ENCODE measurements around the gene YARS1.

YARS1 gene

GRCh38 chr1:32765570-32766327 is 51.4 kb downstream of the YARS1 start:
- no peak for DNase-seq (ENCODE audit: low read depth in 2 of 2, low spot score in 1 of 2)

GRCh38 chr1:32764826-32765569 is 52.2 kb downstream of the YARS1 start:
- no peak for DNase-seq (ENCODE audit: low read depth in 2 of 2, low spot score in 1 of 2)

GRCh38 chr1:32763221-32763620 is 53.9 kb downstream of the YARS1 start:
- DNase-seq (ENCODE audit: low read depth in 2 of 2, low spot score in 1 of 2) = no peak

- DNase-seq (ENCODE audit: low read depth in 2 of 2, low spot score in 1 of 2) = no peak
Measured at GRCh38 chr1:32761936-32762335, 55.2 kb downstream of the YARS1 start.

GRCh38 chr1:32761253-32761877 is 55.8 kb downstream of the YARS1 start:
- DNase-seq (ENCODE audit: low read depth in 2 of 2, low spot score in 1 of 2) = no peak

DNA sequence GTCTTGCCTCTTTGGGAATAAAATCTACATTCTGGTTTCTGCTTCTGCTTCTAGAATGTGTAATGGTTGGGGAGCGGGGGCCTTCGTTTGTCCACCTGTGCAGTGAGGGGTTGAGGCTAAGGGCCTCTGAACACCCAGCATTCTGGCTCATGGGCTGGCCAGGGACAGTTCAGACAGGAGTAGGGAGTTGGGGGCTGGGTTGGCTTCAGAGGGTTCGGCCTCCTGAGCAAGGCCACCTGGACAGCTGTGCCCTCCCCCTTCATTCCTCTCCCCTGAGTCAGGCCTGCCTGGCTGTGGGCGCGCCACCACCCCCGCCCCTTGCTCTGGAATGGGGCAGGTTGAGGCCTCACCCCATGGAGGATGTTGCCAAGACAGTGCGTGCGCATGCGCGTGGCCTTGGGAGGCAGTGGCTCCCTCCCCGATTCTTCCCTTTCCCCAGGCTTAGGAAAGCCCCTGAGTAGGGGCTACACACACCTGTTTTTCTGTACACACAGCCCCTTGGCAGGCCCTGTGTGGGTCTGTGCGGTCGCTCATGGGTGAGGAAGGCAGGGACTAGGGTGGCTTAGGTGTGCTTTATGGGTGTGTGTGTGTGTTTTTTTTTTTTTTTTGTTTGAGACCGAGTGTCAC is 57.0 kb downstream of the YARS1 start:
- no peak for DNase-seq (ENCODE audit: low read depth in 2 of 2, low spot score in 1 of 2)

GRCh38 chr1:32759521-32759981 is 57.6 kb downstream of the YARS1 start:
- no peak for DNase-seq (ENCODE audit: low read depth in 2 of 2, low spot score in 1 of 2)

DNA sequence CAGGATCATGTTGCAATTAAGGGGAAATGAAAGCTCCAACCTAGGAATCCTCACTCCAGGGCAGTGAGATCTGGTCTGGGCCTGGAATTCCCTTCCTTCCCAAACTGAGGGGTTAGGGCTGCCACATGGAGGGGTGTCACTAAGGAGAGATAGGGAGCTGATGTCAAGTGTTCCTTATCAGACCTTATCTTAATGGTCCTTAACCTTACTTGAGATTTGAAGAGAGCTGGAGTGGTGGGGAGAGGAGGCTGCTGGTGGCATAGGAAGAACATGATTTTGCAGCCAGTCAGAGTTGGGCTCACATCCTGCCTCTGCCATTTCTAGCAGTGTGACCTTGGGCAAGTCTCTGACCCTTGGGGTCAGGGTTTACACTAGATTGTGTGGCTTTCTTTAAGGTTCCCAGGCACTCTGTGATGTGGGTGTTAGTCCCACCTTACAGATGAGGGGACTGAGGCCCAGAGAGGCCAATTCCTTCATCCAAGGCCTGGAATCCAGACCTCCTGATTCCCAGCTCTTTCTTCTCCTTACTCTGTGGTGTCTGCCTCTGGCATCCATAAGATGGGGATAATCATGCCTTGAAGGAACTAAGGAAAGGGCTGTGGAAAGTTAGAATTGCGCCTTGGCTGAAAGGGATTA is 58.2 kb downstream of the YARS1 start:
- no peak for DNase-seq (ENCODE audit: low read depth in 2 of 2, low spot score in 1 of 2)

- no peak for DNase-seq (ENCODE audit: low read depth in 2 of 2, low spot score in 1 of 2)
Measured at GRCh38 chr1:32758177-32758794, 58.9 kb downstream of the YARS1 start.

GRCh38 chr1:32757213-32757895 is 59.8 kb downstream of the YARS1 start:
- no peak for DNase-seq (ENCODE audit: low read depth in 2 of 2, low spot score in 1 of 2)

DNA sequence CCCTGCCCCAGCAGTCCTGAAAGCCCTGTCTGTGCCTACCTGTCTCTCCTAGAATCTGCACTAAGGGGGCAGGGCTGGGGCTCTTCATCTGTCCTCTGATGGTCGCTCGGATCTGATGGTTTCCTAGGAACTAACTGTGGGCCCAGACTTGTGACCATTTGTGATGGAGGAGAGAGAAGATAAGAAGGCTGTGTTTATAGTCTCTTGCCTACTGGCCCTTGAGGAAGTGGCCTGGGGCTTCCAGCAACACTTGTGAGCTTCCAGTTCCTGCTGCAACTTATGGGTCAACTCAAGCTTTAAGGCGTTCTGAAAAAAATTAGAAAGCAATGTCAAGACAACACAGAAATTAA is 61.4 kb downstream of the YARS1 start:
- no peak for DNase-seq (ENCODE audit: low read depth in 2 of 2, low spot score in 1 of 2)

- no peak for DNase-seq (ENCODE audit: low read depth in 2 of 2, low spot score in 1 of 2)
Measured at GRCh38 chr1:32755098-32755809, 61.9 kb downstream of the YARS1 start.

DNA sequence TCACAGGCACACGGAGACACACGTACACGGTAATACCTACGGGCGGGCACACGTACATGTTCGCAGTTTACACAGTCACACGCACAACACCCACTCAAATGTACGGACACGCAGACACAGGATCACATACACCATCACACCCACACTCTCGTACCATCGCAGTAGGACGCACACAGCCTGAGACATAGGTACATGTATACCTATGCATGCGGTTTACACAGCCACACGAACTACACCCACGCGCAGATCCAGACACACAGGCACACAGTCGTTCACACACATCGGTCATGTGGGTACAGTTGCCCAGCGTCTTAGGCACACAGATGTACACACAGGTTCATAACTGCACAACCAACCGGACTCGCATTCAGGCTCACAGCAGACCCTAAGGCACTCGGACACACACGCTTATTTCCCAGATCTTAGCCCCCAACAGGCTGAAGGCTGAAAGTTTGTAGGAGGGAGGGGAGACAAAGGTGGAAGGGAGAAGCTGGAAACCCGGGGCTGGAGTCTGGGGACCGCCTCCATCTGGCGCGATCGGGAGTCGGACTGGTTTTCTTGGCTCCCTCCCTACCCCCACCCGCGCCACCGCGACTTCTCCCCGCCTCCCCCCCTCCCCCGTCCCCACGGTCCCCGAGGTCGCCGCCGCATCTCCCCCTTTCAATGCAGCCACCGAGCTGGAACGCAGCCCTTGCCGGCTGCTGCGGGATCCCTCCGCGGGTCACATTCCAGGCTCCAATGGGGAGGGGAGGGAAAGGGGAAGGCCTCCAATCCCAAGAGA is 62.7 kb downstream of the YARS1 start:
- no peak for DNase-seq (ENCODE audit: low read depth in 2 of 2, low spot score in 1 of 2)

DNA sequence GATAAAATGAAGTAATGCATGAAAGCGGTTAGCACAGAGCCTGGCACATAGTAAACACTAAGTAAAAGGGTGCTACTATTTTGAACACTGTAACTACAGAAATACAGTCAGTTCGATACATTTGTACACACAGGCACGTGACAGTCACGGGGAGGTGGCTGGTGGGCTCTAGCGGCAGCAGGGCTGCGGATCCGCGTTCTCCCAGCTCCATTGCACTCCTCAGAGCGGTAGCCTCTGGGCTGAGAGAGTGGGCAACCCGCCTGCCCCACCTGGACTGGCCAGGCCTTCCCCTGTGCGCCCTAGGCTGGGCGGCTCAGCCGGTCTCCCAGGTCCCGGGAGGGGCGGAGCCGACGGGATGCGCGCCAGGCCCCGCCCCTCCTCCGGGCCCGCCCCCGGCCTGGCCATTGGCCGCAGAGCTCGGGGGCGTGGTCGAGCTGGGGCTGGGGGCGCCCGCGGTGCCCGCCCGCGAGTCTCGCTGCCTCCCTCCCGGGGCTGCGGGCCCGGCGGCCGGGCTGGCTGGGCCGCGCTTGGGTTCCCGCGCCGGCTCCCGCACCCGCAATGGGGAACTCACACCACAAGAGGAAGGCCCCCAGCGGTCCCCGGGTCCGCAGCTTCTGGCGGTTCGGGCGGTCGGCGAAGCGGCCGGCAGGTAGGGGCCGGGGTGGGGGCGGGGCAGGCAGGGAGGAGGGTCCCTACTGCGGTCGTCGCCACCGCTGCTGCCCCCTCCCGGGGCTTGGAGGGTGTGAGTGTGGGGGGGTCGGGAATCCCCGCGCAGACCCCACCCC is 63.4 kb downstream of the YARS1 start:
- peak; percentile 25 to 29 for DNase-seq (ENCODE audit: low read depth in 2 of 2, low spot score in 1 of 2)

DNA sequence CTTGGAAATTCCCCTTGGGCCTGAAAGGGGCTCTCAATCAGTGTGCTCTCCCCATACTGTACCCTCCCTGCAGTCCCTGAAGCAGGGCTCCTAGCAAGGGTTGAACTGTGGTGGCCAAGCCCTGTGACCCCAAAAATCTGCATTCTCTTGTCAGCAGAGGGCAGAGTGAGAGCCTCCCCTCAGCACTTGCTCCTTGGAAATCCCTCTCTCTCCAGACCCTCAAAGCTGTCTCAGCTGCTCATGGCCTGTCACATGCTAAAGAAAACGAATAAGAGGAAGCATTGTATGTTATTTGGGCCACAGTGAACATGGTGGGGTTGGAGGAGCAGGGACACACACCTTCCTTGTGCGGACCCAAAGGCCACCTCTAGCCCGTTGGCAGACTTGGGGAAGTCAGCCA is 67.4 kb downstream of the YARS1 start:
- no peak for DNase-seq (ENCODE audit: low read depth in 2 of 2, low spot score in 1 of 2)

GRCh38 chr1:32749332-32749731 is 67.8 kb downstream of the YARS1 start:
- DNase-seq (ENCODE audit: low read depth in 2 of 2, low spot score in 1 of 2) = no peak

GRCh38 chr1:32748926-32749325 is 68.2 kb downstream of the YARS1 start:
- DNase-seq (ENCODE audit: low read depth in 2 of 2, low spot score in 1 of 2) = no peak

DNA sequence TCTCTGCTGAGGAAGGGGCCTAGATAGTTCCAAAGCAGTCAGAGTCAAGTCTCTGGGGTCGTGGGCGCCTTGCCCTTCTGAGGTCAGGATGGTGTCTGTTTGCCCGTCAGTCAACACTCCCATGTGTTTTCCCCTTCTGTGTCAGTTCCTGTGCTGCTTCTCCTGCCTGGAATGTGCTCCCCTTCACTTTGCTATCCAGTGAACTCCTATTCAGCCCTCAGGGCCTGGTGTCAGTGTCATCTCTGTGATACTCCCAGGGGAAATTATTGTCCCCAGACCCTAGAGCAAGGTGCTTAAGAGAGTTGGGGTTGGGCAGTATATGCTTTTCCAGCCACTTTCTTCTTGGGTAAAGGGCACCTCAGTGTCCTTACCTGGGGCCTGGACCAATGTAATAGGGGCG is 68.8 kb downstream of the YARS1 start:
- no peak for DNase-seq (ENCODE audit: low read depth in 2 of 2, low spot score in 1 of 2)
